ENCODE results near the gene C14orf132. TPM values are rescaled to one million over a fixed set of nuclear protein-coding genes. Genes with fewer than 3 reads are reported as not detected.

C14orf132 gene
- polyA plus RNA-seq, 3 donors, result not detected

GRCh38 chr14:96001866-96002497 is 37.2 kb upstream of the C14orf132 start:
- H3K4me3 ChIP-seq (replicated peaks in 1 of 3; ENCODE audit: low read depth in 2 of 3, low read length in 3 of 3), result no peak overlapping the region
- no peaks in the 10 kb centered on the region for H3K36me3 ChIP-seq (replicated peaks in 1 of 2; ENCODE audit: control insufficient read depth in 1 of 2, insufficient read depth in 2 of 2, low read length in 2 of 2)
- no peaks in the 10 kb centered on the region for H4K20me1 ChIP-seq (ENCODE audit: insufficient read depth, low read length)
- H3K9ac ChIP-seq (ENCODE audit: insufficient read depth, low read length, poor library complexity, severe bottlenecking), result no peak overlapping the region
- no peak overlapping the region for H3K4me2 ChIP-seq (replicated peaks; ENCODE audit: extremely low read depth, low read length, poor library complexity, severe bottlenecking)
- Mint-ChIP-seq H3K27me3 (ENCODE audit: low read depth in 3 of 3) (peaks cover 1 to 21% (median 4%) of the 10 kb centered on the region in 3 donors), H3K9me3 (peaks cover 0 to 8% (median 3%) of the 10 kb centered on the region in 7 donors), H3K36me3 (no peaks in the 10 kb centered on the region), H3K27ac (no peak overlapping the region), H3K4me3 (no peak overlapping the region), H3K4me1 (no peaks in the 10 kb centered on the region)
- no peak for DNase-seq
- H3K27me3 ChIP-seq (ENCODE audit: control insufficient read depth in 2 of 2, insufficient read depth in 2 of 2, low read length in 2 of 2), result no peaks in the 10 kb centered on the region
- peaks cover 0 to 4% of the 10 kb centered on the region in 2 donors for H3K9me3 ChIP-seq (replicated peaks in 1 of 2; ENCODE audit: control insufficient read depth in 1 of 2, insufficient read depth in 1 of 2, low read length in 2 of 2)
- 75% methylated on average over 5 of the region's 5 CpGs for WGBS (ENCODE audit: insufficient coverage)
- no peaks in the 10 kb centered on the region for H3K79me2 ChIP-seq (ENCODE audit: insufficient read depth, low read length)
- no peak overlapping the region for H3K27ac ChIP-seq (ENCODE audit: low read depth in 1 of 2, low read length in 2 of 2)
- H3K4me1 ChIP-seq (ENCODE audit: control insufficient read depth in 1 of 2, insufficient read depth in 2 of 2, low read length in 2 of 2), result no peaks in the 10 kb centered on the region
- H2AFZ ChIP-seq (ENCODE audit: insufficient read depth, low read depth, low read length, poor library complexity, severe bottlenecking), result no peak overlapping the region
- no peak for TF ChIP-seq CTCF (IDR thresholded peaks at IDR 0.05)
- intact Hi-C loops (cut with micrococcal nuclease), result no loop called here

- H3K4me1 Mint-ChIP-seq, result no peaks in the 10 kb centered on the region
- no peak overlapping the region for H3K27ac Mint-ChIP-seq
- no peaks in the 10 kb centered on the region for H3K27me3 ChIP-seq (ENCODE audit: control insufficient read depth in 2 of 2, insufficient read depth in 2 of 2, low read length in 2 of 2)
- H2AFZ ChIP-seq (ENCODE audit: insufficient read depth, low read depth, low read length, poor library complexity, severe bottlenecking), result no peak overlapping the region
- no peak for DNase-seq
- H3K9me3 Mint-ChIP-seq, result peaks cover 0 to 8% (median 4%) of the 10 kb centered on the region in 7 donors
- no peak overlapping the region for H3K4me3 ChIP-seq (replicated peaks in 1 of 3; ENCODE audit: low read depth in 2 of 3, low read length in 3 of 3)
- no peak overlapping the region for H3K4me3 Mint-ChIP-seq
- intact Hi-C loops (cut with micrococcal nuclease), result no loop called here
- no peaks in the 10 kb centered on the region for H3K36me3 ChIP-seq (replicated peaks in 1 of 2; ENCODE audit: control insufficient read depth in 1 of 2, insufficient read depth in 2 of 2, low read length in 2 of 2)
- TF ChIP-seq CTCF (IDR thresholded peaks at IDR 0.05), result no peak
- H3K27me3 Mint-ChIP-seq (ENCODE audit: low read depth in 3 of 3), result peaks cover 1 to 21% (median 4%) of the 10 kb centered on the region in 3 donors
- peaks cover 0 to 4% of the 10 kb centered on the region in 2 donors for H3K9me3 ChIP-seq (replicated peaks in 1 of 2; ENCODE audit: control insufficient read depth in 1 of 2, insufficient read depth in 1 of 2, low read length in 2 of 2)
- H4K20me1 ChIP-seq (ENCODE audit: insufficient read depth, low read length), result no peaks in the 10 kb centered on the region
- no peak overlapping the region for H3K4me2 ChIP-seq (replicated peaks; ENCODE audit: extremely low read depth, low read length, poor library complexity, severe bottlenecking)
- H3K27ac ChIP-seq (ENCODE audit: low read depth in 1 of 2, low read length in 2 of 2), result no peak overlapping the region
- H3K79me2 ChIP-seq (ENCODE audit: insufficient read depth, low read length), result no peaks in the 10 kb centered on the region
- no peaks in the 10 kb centered on the region for H3K4me1 ChIP-seq (ENCODE audit: control insufficient read depth in 1 of 2, insufficient read depth in 2 of 2, low read length in 2 of 2)
- 71% methylated on average over 2 of the region's 2 CpGs for WGBS (ENCODE audit: insufficient coverage)
- no peaks in the 10 kb centered on the region for H3K36me3 Mint-ChIP-seq
- H3K9ac ChIP-seq (ENCODE audit: insufficient read depth, low read length, poor library complexity, severe bottlenecking), result no peak overlapping the region
These were observed 36.7 kb upstream of the C14orf132 start for GRCh38 chr14:96002498-96002884.
